ENCODE results near the gene JARID2.

GRCh38 chr6:15555101-15556038, 309.5 kb downstream of the JARID2 start:
- TF ChIP-seq CTCF (IDR thresholded peaks at IDR 0.05) = no peak
- TF ChIP-seq POLR2A (IDR thresholded peaks at IDR 0.05) = no peak
- TF ChIP-seq POLR2AphosphoS5 (IDR thresholded peaks at IDR 0.05) = no peak

All from breast epithelium (tissue), 3 donors.